HG03064 (cell line): Measurements from ENCODE around the gene ZNF827.

ENCODE experiments used
- ATAC-seq: cut with Tn5 transposase; IDR thresholded peaks from one replicate; pipeline ENCODE4 v1.9.1; 2021; ENCODE audit warnings: low read depth; ENCODE audit not compliant: unreplicated experiment

ZNF827 gene

GRCh38 chr4:145938618-145939440 lies at the start of gene ZNF827:
Gene ZNF827 (minus strand): TSS chr4:145938823. CDS start chr4:145938407, 416 bp downstream.
- no peak for ATAC-seq

GRCh38 chr4:145984563-145984962 lies 45.9 kb upstream of the ZNF827 start:
- no peak for ATAC-seq

GRCh38 chr4:145982791-145983190 lies 44.2 kb upstream of the ZNF827 start:
- ATAC-seq, result no peak

GRCh38 chr4:145979160-145979559 lies 40.5 kb upstream of the ZNF827 start:
- ATAC-seq, result no peak

GRCh38 chr4:145976680-145977079 lies 38.1 kb upstream of the ZNF827 start:
- ATAC-seq, result no peak

GRCh38 chr4:145960012-145960411 lies 21.4 kb upstream of the ZNF827 start:
- ATAC-seq, result no peak

GRCh38 chr4:145957302-145957701 lies 18.7 kb upstream of the ZNF827 start:
- no peak for ATAC-seq

- no peak for ATAC-seq
Measured at GRCh38 chr4:145956288-145956890, 17.8 kb upstream of the ZNF827 start.

- ATAC-seq, result no peak
Measured at GRCh38 chr4:145954924-145955339, 16.3 kb upstream of the ZNF827 start.

GRCh38 chr4:145951931-145952330 lies 13.3 kb upstream of the ZNF827 start:
- ATAC-seq, result no peak

- no peak for ATAC-seq
Measured at GRCh38 chr4:145945431-145946155, 7.0 kb upstream of the ZNF827 start.

- ATAC-seq, result no peak
Measured at GRCh38 chr4:145944886-145945285, 6.3 kb upstream of the ZNF827 start.

- no peak for ATAC-seq
Measured at GRCh38 chr4:145939856-145940255, 1.2 kb upstream of the ZNF827 start.

GRCh38 chr4:145939441-145939750 lies 773 bp upstream of the ZNF827 start:
- no peak for ATAC-seq

GRCh38 chr4:145937971-145938611 lies 532 bp downstream of the ZNF827 start:
- no peak for ATAC-seq

GRCh38 chr4:145936997-145937901 lies 1.4 kb downstream of the ZNF827 start:
- peak; percentile 17 for ATAC-seq

- peak; percentile 33 for ATAC-seq
Measured at GRCh38 chr4:145936142-145936996, 2.3 kb downstream of the ZNF827 start.

GRCh38 chr4:145935253-145936141 lies 3.1 kb downstream of the ZNF827 start:
- no peak for ATAC-seq
